ENCODE data around the gene ITPK1. TPM values are rescaled to one million over a fixed set of nuclear protein-coding genes. Genes with fewer than 3 reads are reported as not detected.

The ITPK1 gene
- total RNA-seq, 1 donor = 25.0 TPM

GRCh38 chr14:92922155-92922735, 193.5 kb downstream of the ITPK1 start:
- Histone ChIP-seq H4K20me1 (ENCODE audit: insufficient read depth, low read length) (no peaks in the 10 kb centered on the region), H3K36me3 (ENCODE audit: insufficient read depth, low read length) (no peaks in the 10 kb centered on the region), H3K4me1 (ENCODE audit: insufficient read depth, low read length) (no peaks in the 10 kb centered on the region), H2AFZ (ENCODE audit: low read length) (no peak overlapping the region), H3K79me2 (ENCODE audit: insufficient read depth, low read length) (no peaks in the 10 kb centered on the region), H3K9me3 (ENCODE audit: low read depth, low read length) (no peaks in the 10 kb centered on the region), H3K4me3 (ENCODE audit: insufficient read depth, low read length) (no peak overlapping the region), H3K27ac (ENCODE audit: low read depth, low read length) (no peak overlapping the region), H3K4me2 (ENCODE audit: insufficient read depth, low read length) (no peak overlapping the region), H3K27me3 (ENCODE audit: insufficient read depth, low read length) (peaks cover 27% of the 10 kb centered on the region)
- no peak for DNase-seq (ENCODE audit: insufficient read length, low spot score, missing footprints)
- TF ChIP-seq CTCF (IDR thresholded peaks at IDR 0.05; ENCODE audit: extremely low read depth, low read depth, low read length) = no peak

GRCh38 chr14:92920001-92920400, 195.7 kb downstream of the ITPK1 start:
- Histone ChIP-seq H3K4me2 (ENCODE audit: insufficient read depth, low read length) (no peak overlapping the region), H3K27ac (ENCODE audit: low read depth, low read length) (no peak overlapping the region), H3K4me3 (ENCODE audit: insufficient read depth, low read length) (no peak overlapping the region), H3K9me3 (ENCODE audit: low read depth, low read length) (no peaks in the 10 kb centered on the region), H2AFZ (ENCODE audit: low read length) (no peak overlapping the region), H4K20me1 (ENCODE audit: insufficient read depth, low read length) (no peaks in the 10 kb centered on the region), H3K4me1 (ENCODE audit: insufficient read depth, low read length) (no peaks in the 10 kb centered on the region), H3K79me2 (ENCODE audit: insufficient read depth, low read length) (no peaks in the 10 kb centered on the region), H3K27me3 (ENCODE audit: insufficient read depth, low read length) (peaks cover 17% of the 10 kb centered on the region), H3K36me3 (ENCODE audit: insufficient read depth, low read length) (no peaks in the 10 kb centered on the region)
- peak; percentile 58 for DNase-seq (ENCODE audit: insufficient read length, low spot score, missing footprints)
- no peak for TF ChIP-seq CTCF (IDR thresholded peaks at IDR 0.05; ENCODE audit: extremely low read depth, low read depth, low read length)

GRCh38 chr14:92917956-92918355, 197.8 kb downstream of the ITPK1 start:
- no peak for TF ChIP-seq CTCF (IDR thresholded peaks at IDR 0.05; ENCODE audit: extremely low read depth, low read depth, low read length)
- no peaks in the 10 kb centered on the region for H3K9me3 ChIP-seq (ENCODE audit: low read depth, low read length)
- DNase-seq (ENCODE audit: insufficient read length, low spot score, missing footprints) = no peak
- H2AFZ ChIP-seq (ENCODE audit: low read length) = no peak overlapping the region
- H3K27me3 ChIP-seq (ENCODE audit: insufficient read depth, low read length) = peaks cover 8% of the 10 kb centered on the region
- no peaks in the 10 kb centered on the region for H3K36me3 ChIP-seq (ENCODE audit: insufficient read depth, low read length)
- no peak overlapping the region for H3K27ac ChIP-seq (ENCODE audit: low read depth, low read length)
- no peak overlapping the region for H3K4me2 ChIP-seq (ENCODE audit: insufficient read depth, low read length)
- no peaks in the 10 kb centered on the region for H4K20me1 ChIP-seq (ENCODE audit: insufficient read depth, low read length)
- H3K4me1 ChIP-seq (ENCODE audit: insufficient read depth, low read length) = no peaks in the 10 kb centered on the region
- no peak overlapping the region for H3K4me3 ChIP-seq (ENCODE audit: insufficient read depth, low read length)
- H3K79me2 ChIP-seq (ENCODE audit: insufficient read depth, low read length) = no peaks in the 10 kb centered on the region

- H3K4me1 ChIP-seq (ENCODE audit: insufficient read depth, low read length) = no peaks in the 10 kb centered on the region
- no peaks in the 10 kb centered on the region for H3K79me2 ChIP-seq (ENCODE audit: insufficient read depth, low read length)
- no peak for TF ChIP-seq CTCF (IDR thresholded peaks at IDR 0.05; ENCODE audit: extremely low read depth, low read depth, low read length)
- H3K9me3 ChIP-seq (ENCODE audit: low read depth, low read length) = no peaks in the 10 kb centered on the region
- no peak overlapping the region for H3K4me3 ChIP-seq (ENCODE audit: insufficient read depth, low read length)
- peaks cover 3% of the 10 kb centered on the region for H3K27me3 ChIP-seq (ENCODE audit: insufficient read depth, low read length)
- no peaks in the 10 kb centered on the region for H4K20me1 ChIP-seq (ENCODE audit: insufficient read depth, low read length)
- no peak overlapping the region for H2AFZ ChIP-seq (ENCODE audit: low read length)
- no peak overlapping the region for H3K4me2 ChIP-seq (ENCODE audit: insufficient read depth, low read length)
- peak; percentile 41 for DNase-seq (ENCODE audit: insufficient read length, low spot score, missing footprints)
- no peak overlapping the region for H3K27ac ChIP-seq (ENCODE audit: low read depth, low read length)
- no peaks in the 10 kb centered on the region for H3K36me3 ChIP-seq (ENCODE audit: insufficient read depth, low read length)
Observed at GRCh38 chr14:92917041-92917940, 198.4 kb downstream of the ITPK1 start.

Measured in osteoblast (primary cell).